Measurements from ENCODE around the gene DGKZ. TPM values are rescaled to one million over a fixed set of nuclear protein-coding genes. Genes with fewer than 3 reads are reported as not detected.
A peak's percentile ranks its signal among the peaks of the same experiment; 100 is the strongest.

DGKZ gene
- polyA plus RNA-seq, 2 of the 4 experiments (the other 2 are of a cell fraction), result 12.8 to 28.4 TPM

- no peak for DNase-seq (ENCODE audit: low read depth in 1 of 2, low spot score in 1 of 2)
- TF ChIP-seq JUNB (IDR thresholded peaks at IDR 0.05) (no peak), PHF8 (IDR thresholded peaks at IDR 0.05; ENCODE audit: borderline replicate concordance, low read depth) (no peak), ATOH8 (CRISPR knock-in tag; IDR thresholded peaks at IDR 0.05; ENCODE audit: low read depth) (no peak), TFCP2L1 (CRISPR knock-in tag; IDR thresholded peaks at IDR 0.05) (no peak), RFX5 (IDR thresholded peaks at IDR 0.05) (no peak), FOSL2 (IDR thresholded peaks at IDR 0.05) (no peak), FOSL2 (CRISPR knock-in tag; IDR thresholded peaks at IDR 0.05) (no peak), EHMT2 (IDR thresholded peaks at IDR 0.05; ENCODE audit: low read depth) (no peak), HEYL (CRISPR knock-in tag; IDR thresholded peaks at IDR 0.05) (no peak), CHD4 (IDR thresholded peaks at IDR 0.05; ENCODE audit: borderline replicate concordance) (no peak), NR3C1 (IDR thresholded peaks at IDR 0.05) (no peak), RCOR1 (IDR thresholded peaks at IDR 0.05; ENCODE audit: low read depth, low read length) (no peak), RAD21 (conservative IDR thresholded peaks at IDR 0.05 in 1 of 2, IDR thresholded peaks at IDR 0.05 in 1 of 2) (no peak), HOXB5 (CRISPR knock-in tag; IDR thresholded peaks at IDR 0.05) (no peak), RNF2 (IDR thresholded peaks at IDR 0.05; ENCODE audit: borderline replicate concordance, low read depth) (no peak), POLR2A (IDR thresholded peaks at IDR 0.05; ENCODE audit: low read length) (no peak), HDAC2 (IDR thresholded peaks at IDR 0.05) (no peak), KDM5A (IDR thresholded peaks at IDR 0.05) (no peak), RARB (CRISPR knock-in tag; IDR thresholded peaks at IDR 0.05) (no peak), CBX2 (IDR thresholded peaks at IDR 0.05; ENCODE audit: borderline replicate concordance, low read depth) (no peak), NFE2L2 (conservative IDR thresholded peaks at IDR 0.05; ENCODE audit: low read length) (no peak)
- 94% methylated on average over 3 of the region's 3 CpGs for WGBS (ENCODE audit: missing lambda C conversion rate)
- Histone ChIP-seq H3K9me3 (no peaks in the 10 kb centered on the region), H3K27ac (peak overlapping the region in 1 of 2 experiments; percentile 66; a peak in 2 of 6 replicates), H3K4me1 (peaks cover 20% of the 10 kb centered on the region), H3K4me3 (no peak overlapping the region), H3K4me2 (no peak overlapping the region)
- POLR2A ChIA-PET, result interaction anchor here (0.7 kb wide), 1 partner anchor 64 kb away, joined by 3 read pairs; no protein-coding TSS in a partner anchor
- no peak for ATAC-seq
- FAIRE-seq, result no peak
- CTCF ChIA-PET, result interaction anchor here (0.7 to 31.4 kb wide), 17 partner anchors 8 to 302 kb away, joined by 3 to 872 read pairs (median 8); partner anchors contain the start of gene CREB3L1
These were observed 39.9 kb upstream of the DGKZ start for GRCh38 chr11:46307369-46307768.

- no peak for FAIRE-seq
- Histone ChIP-seq H3K4me2 (no peak overlapping the region), H3K4me1 (peaks cover 20% of the 10 kb centered on the region), H3K9me3 (no peaks in the 10 kb centered on the region), H3K4me3 (no peak overlapping the region), H3K27ac (peak overlapping the region in 1 of 2 experiments; percentile 66; a peak in 2 of 6 replicates)
- DNase-seq (ENCODE audit: low read depth in 1 of 2, low spot score in 1 of 2), result no peak
- WGBS (ENCODE audit: missing lambda C conversion rate), result 78% methylated on average over 9 of the region's 14 CpGs
- ATAC-seq, result peak in 1 of 2 experiments; percentile 16; a peak in 2 of 6 replicates
- no peak for TF ChIP-seq CHD2 (IDR thresholded peaks at IDR 0.05; ENCODE audit: low read length, partially characterized antibody)
- TF ChIP-seq ZC3H11A (IDR thresholded peaks at IDR 0.05), result no peak
- no peak for TF ChIP-seq TFCP2L1 (CRISPR knock-in tag; IDR thresholded peaks at IDR 0.05)
- TF ChIP-seq SMC3 (IDR thresholded peaks at IDR 0.05), result no peak
- no peak for TF ChIP-seq JUN (IDR thresholded peaks at IDR 0.05)
- TF ChIP-seq RARB (CRISPR knock-in tag; IDR thresholded peaks at IDR 0.05), result no peak
- no peak for TF ChIP-seq REST (IDR thresholded peaks at IDR 0.05)
- no peak for TF ChIP-seq MAX (IDR thresholded peaks at IDR 0.05)
- TF ChIP-seq USF2 (IDR thresholded peaks at IDR 0.05), result no peak
- no peak for TF ChIP-seq RAD21 (conservative IDR thresholded peaks at IDR 0.05 in 1 of 2, IDR thresholded peaks at IDR 0.05 in 1 of 2)
- TF ChIP-seq HDAC2 (IDR thresholded peaks at IDR 0.05), result no peak
- no peak for TF ChIP-seq ZFP36 (IDR thresholded peaks at IDR 0.05; ENCODE audit: borderline replicate concordance, partially characterized antibody)
- TF ChIP-seq MAFK (IDR thresholded peaks at IDR 0.05; ENCODE audit: partially characterized antibody), result no peak
- TF ChIP-seq SREBF2 (IDR thresholded peaks at IDR 0.05), result no peak
- TF ChIP-seq KDM1A (IDR thresholded peaks at IDR 0.05; ENCODE audit: low read depth), result no peak
- ChIA-PET POLR2A (interaction anchor here (0.6 to 2.6 kb wide), 2 partner anchors 61 to 65 kb away, joined by 3 to 25 read pairs; no protein-coding TSS in a partner anchor), CTCF (interaction anchor here (0.6 to 31.4 kb wide), 39 partner anchors 8 to 340 kb away, joined by 3 to 872 read pairs (median 5); partner anchors contain the start of genes CHRM4, CREB3L1 and DGKZ)
These were observed 39.4 kb upstream of the DGKZ start for GRCh38 chr11:46307785-46308341.
